Activated naive CD8-positive, alpha-beta T cell treated with anti-CD3 and anti-CD28 coated beads, Interleukin-2, amount 50 U/mL, for 24 hours (primary cell): Measurements from ENCODE around the gene WBP1.
A peak's percentile ranks its signal among the peaks of the same experiment; 100 is the strongest.
"Not testable (repeated sequence)": the region's sequence is repeated elsewhere in the genome, so short reads cannot be mapped to it uniquely, and the experiment has no call there.

ENCODE experiments used
- ATAC-seq: fragments of 150-1000 bp; cut with Tn5 transposase; one replicate; pipeline ENCODE4 v1.10.0; 2021
- DNase-seq: peaks from one replicate; pipeline ENCODE4 v3.0.0; 2021
- H3K27ac Mint-ChIP-seq: one replicate; pipeline ENCODE4 v1.8.0; 2021; ENCODE audit warnings: mild to moderate bottlenecking, mixed read lengths
- H3K27me3 Mint-ChIP-seq: one replicate; pipeline ENCODE4 v1.8.0; 2021; ENCODE audit warnings: mixed read lengths
- H3K36me3 Mint-ChIP-seq: one replicate; pipeline ENCODE4 v1.8.0; 2021; ENCODE audit warnings: low read depth, mixed read lengths
- H3K4me1 Mint-ChIP-seq: one replicate; pipeline ENCODE4 v1.8.0; 2021; ENCODE audit warnings: mixed read lengths
- H3K4me3 Mint-ChIP-seq: one replicate; pipeline ENCODE4 v1.8.0; 2021; ENCODE audit warnings: mild to moderate bottlenecking, moderate library complexity, mixed read lengths
- H3K9me3 Mint-ChIP-seq: one replicate; pipeline ENCODE4 v1.8.0; 2021; ENCODE audit warnings: mixed read lengths

Gene WBP1

DNA sequence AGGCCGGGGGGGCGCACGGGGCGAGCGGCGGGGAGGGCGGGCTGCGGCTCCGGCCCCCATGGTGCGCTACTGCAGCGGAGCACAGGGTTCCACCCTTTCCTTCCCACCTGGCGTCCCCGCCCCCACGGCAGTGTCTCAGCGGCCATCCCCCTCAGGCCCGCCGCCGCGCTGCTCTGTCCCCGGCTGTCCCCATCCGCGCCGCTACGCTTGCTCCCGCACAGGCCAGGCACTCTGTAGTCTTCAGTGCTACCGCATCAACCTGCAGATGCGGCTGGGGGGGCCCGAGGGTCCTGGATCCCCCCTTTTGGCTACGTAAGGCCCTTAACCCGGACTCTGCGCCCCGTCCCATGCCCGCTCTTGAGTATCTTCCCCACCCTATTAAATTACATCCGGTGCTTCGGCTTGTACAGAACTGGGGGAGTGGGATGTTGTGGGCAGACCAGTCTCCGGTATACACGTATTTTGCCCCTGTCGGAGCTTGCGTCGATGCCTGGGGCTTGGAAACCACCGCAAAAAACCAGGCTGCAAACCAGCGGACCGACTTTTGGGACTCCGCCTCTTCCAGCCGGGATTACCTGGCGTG lies 598 bp upstream of the WBP1 start:
- Mint-ChIP-seq H3K9me3 (no peaks in the 10 kb centered on the region), H3K27ac (peak overlapping the region; percentile 97), H3K27me3 (peaks cover 2% of the 10 kb centered on the region), H3K36me3 (peaks cover 20% of the 10 kb centered on the region), H3K4me1 (peaks cover 61% of the 10 kb centered on the region), H3K4me3 (peak overlapping the region; percentile 98)
- DNase-seq, result peak; percentile 87
- peak; percentile 41 for ATAC-seq

DNA sequence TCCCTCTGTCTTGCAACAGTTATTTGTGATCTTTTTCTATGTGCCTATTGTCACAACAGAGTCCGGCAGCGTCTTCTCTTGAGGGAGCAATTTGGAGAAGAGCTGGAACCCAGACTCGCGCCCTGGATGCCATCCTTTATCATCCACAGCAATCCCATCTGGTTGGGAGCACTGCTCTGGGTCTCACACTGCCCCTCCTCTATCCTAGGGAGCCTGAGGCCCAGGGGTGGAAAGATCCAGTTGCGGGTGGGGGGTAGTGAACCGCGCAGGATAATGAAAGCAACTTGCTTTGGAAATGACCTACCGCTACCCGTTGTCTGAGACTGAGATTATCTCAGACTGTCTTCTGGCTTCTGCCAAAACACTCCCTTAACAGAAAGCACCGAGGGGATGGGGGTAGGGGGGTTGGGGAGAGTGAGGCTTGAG lies 713 bp downstream of the WBP1 start:
- H3K27me3 Mint-ChIP-seq, result peaks cover 2% of the 10 kb centered on the region
- ATAC-seq, result no peak
- peak overlapping the region; percentile 97 for H3K27ac Mint-ChIP-seq

DNA sequence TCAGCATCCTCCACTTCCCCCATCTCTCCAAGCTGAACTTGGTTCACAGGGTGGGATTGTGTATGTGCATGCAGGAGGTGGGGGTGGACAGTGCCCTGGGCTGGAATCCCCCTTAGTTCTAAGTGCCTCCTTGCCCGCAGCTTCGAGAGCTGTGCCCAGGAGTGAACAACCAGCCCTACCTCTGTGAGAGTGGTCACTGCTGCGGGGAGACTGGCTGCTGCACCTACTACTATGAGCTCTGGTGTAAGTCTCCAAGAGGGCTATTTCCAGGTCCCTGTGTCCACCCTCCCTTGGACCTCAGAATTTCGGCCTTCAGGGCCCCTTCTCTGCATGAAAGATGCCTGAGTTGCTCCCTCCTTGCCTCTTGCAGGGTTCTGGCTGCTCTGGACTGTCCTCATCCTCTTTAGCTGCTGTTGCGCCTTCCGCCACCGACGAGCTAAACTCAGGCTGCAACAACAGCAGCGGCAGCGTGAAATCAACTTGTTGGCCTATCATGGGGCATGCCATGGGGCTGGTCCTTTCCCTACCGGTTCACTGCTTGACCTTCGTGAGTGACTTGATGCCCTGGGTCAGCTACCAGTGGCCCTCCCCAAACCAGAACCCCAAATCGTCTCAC lies 1.4 kb downstream of the WBP1 start:
- H3K36me3 Mint-ChIP-seq, result peaks cover 25% of the 10 kb centered on the region

More for the DNA sequence above, 713 bp downstream of the WBP1 start:
- DNase-seq, result no peak
- Mint-ChIP-seq H3K4me3 (peak overlapping the region; percentile 98), H3K36me3 (peaks cover 22% of the 10 kb centered on the region), H3K9me3 (no peaks in the 10 kb centered on the region), H3K4me1 (peaks cover 67% of the 10 kb centered on the region)

DNA sequence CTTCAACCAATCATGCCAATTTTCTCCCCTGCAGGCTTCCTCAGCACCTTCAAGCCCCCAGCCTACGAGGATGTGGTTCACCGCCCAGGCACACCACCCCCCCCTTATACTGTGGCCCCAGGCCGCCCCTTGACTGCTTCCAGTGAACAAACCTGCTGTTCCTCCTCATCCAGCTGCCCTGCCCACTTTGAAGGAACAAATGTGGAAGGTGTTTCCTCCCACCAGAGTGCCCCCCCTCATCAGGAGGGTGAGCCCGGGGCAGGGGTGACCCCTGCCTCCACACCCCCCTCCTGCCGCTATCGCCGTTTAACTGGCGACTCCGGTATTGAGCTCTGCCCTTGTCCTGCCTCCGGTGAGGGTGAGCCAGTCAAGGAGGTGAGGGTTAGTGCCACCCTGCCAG lies 1.9 kb downstream of the WBP1 start:
- H3K27ac Mint-ChIP-seq, ATAC-seq, H3K27me3 Mint-ChIP-seq, DNase-seq, H3K9me3 Mint-ChIP-seq: not testable (repeated sequence)
- Mint-ChIP-seq H3K4me1 (peaks cover 60% of the 10 kb centered on the region), H3K4me3 (peak overlapping the region; percentile 98), H3K36me3 (peaks cover 23% of the 10 kb centered on the region)

More for the DNA sequence above, 1.4 kb downstream of the WBP1 start:
- Mint-ChIP-seq H3K4me3 (peak overlapping the region; percentile 98), H3K27ac (peak overlapping the region; percentile 63), H3K4me1 (peaks cover 65% of the 10 kb centered on the region)
- H3K9me3 Mint-ChIP-seq, H3K27me3 Mint-ChIP-seq, DNase-seq, ATAC-seq: not testable (repeated sequence)

DNA sequence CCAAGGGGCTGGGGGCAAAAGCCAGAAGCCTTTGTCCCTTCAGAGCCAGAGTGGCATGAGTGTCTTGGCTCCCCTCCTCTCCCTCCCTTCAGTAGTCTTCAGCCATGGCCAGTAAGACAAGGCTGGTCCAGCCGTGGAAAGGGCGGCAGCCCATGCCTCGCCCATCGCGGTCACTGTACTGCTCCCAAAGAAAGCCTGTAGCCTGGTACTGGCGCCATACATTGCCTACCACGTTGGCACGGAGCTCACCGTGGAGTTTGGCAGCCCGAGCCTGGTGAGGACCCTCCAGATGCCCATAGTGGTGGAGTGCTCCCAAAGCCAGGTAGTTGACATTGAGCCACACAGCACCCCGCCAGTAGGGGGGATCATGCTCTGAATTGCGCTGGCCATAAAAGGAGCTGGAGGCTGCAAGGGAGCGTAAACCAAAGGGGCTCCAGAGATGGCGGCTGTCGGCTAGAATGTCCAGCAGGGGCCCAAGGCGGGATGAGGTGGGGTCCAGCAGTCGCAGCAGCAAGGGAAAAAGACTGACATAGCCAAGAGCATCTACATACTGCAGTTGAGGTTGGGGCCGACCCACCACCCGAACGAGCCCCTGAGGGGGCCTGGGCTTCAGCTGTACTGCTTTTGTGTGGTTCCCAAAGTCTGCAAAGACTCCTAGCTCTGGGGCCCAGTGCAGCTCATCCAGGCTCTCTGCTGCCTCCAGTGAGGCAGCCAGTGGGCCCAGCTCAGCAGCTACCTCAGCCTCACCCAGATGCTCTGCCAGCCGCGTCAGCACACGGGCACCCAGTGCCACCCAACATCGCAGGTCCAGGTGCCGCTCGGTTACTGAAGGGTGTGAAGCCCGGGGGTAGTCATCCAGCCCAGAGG lies 3.2 kb downstream of the WBP1 start:
- H3K27ac Mint-ChIP-seq, result no peak overlapping the region
- peaks cover 20% of the 10 kb centered on the region for H3K36me3 Mint-ChIP-seq
- no peak for DNase-seq
- no peak for ATAC-seq
- no peaks in the 10 kb centered on the region for H3K9me3 Mint-ChIP-seq
- peaks cover 53% of the 10 kb centered on the region for H3K4me1 Mint-ChIP-seq
- H3K27me3 Mint-ChIP-seq, result peaks cover 2% of the 10 kb centered on the region
- H3K4me3 Mint-ChIP-seq, result no peak overlapping the region

DNA sequence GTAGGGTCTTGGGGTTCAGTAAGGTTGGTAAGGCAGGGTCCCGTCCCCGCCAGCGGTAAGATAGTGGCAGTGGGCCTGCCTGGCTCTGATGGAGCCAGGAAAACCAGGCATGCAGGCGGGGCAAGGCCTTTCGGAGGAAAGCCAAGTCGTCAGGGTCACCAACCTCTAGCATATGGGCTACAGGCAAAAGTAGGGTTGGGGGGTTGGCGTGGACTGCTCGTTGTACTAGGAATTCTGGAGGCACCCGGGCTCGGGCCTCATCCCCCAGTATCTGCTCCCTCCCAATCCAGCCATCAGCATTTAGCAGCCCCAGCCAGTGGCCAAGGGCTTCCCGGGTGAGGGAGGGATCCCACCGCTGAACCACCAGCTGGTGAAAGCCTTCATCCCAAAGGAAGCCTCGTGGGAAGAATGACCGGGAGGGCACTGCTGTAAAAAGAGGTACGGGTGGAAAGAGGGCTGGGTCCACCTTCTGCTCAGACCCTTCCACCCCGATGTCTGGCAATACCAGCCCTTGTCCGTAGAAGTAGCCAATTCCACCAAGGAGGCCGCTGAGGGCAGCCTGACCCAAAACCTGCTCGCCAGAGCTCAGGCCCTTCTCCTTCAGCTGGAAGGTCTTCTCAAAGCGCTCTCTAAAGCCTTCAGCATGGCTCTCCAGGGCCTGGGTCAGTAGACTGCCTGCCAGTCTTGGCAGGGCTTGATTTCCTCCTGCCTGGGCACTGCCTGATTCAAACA lies 4.0 kb downstream of the WBP1 start:
- ATAC-seq, result no peak
- peak overlapping the region; percentile 62 for H3K27ac Mint-ChIP-seq
- H3K4me3 Mint-ChIP-seq, result no peak overlapping the region
- no peak for DNase-seq
- no peaks in the 10 kb centered on the region for H3K9me3 Mint-ChIP-seq
- peaks cover 45% of the 10 kb centered on the region for H3K4me1 Mint-ChIP-seq
- H3K27me3 Mint-ChIP-seq, result peaks cover 2% of the 10 kb centered on the region
- peaks cover 13% of the 10 kb centered on the region for H3K36me3 Mint-ChIP-seq

DNA sequence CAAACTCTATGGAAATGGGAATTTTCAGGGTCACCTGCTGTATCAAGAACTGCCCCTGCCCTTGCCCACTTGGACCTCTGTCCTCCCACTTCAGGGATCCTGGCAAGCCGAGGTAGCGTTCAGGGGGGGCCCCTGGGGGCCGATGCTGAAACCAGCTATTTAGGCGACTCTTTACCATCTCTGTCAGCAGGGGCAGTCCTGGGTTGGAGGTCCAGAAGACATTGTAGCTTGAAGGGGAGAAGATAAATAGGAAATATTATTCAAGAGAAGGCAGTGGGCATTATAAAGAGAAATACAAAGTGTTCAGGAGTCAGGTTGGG lies 4.5 kb downstream of the WBP1 start:
- DNase-seq (no peak), ATAC-seq (no peak)
- H3K27ac Mint-ChIP-seq, result peak overlapping the region; percentile 62
- H3K4me3 Mint-ChIP-seq, result peak overlapping the region; percentile 99
- H3K27me3 Mint-ChIP-seq, result peaks cover 2% of the 10 kb centered on the region
- H3K9me3 Mint-ChIP-seq, result no peaks in the 10 kb centered on the region
- H3K36me3 Mint-ChIP-seq, result peaks cover 12% of the 10 kb centered on the region
- peaks cover 44% of the 10 kb centered on the region for H3K4me1 Mint-ChIP-seq

DNA sequence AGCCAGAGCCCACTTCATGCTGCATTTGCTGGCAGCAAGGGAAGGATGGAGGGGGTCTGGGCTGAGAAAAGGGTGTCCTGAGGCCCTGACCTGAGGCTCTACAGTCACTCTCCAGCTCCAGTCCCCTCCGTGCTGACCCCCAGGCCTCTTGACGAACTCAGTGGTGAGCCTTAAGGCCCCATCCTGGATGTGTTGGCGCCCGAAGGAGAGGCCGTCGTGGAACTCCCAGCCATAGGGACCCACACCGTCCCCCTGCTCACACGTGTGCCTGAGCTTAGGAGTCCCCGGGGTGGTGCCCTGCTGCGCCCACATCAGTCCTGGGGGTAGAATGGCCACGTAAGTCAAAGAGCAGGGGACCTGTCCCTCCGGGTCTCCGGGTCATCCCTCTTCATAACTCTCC lies 6.2 kb downstream of the WBP1 start:
- H3K4me1 Mint-ChIP-seq, result peaks cover 28% of the 10 kb centered on the region
- ATAC-seq (no peak), DNase-seq (no peak)

DNA sequence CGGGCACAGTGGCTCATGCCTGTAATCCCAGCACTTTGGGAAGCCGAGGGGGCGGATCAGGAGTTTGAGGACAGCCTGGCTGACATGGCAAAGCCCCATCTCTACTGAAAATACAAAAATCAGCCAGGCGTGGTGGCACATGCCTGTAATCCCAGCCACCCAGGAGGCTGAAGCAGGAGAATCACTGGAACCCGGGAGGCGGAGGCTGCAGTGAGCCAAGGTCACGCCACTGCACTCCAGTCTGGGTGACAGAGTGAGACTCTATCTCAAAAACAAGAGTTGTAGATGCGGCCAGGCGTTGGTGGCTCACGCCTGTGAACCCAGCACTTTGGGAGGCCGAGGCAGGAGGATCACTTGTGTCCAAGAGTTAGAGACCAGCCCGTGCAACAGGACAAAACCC lies 12.5 kb downstream of the WBP1 start:
- DNase-seq, H3K27me3 Mint-ChIP-seq, ATAC-seq, H3K9me3 Mint-ChIP-seq: not testable (repeated sequence)
- H3K4me1 Mint-ChIP-seq, result peaks cover 31% of the 10 kb centered on the region
- peaks cover 11% of the 10 kb centered on the region for H3K36me3 Mint-ChIP-seq
- H3K4me3 Mint-ChIP-seq, result peak overlapping the region; percentile 61
- peak overlapping the region; percentile 68 for H3K27ac Mint-ChIP-seq

More for the DNA sequence above, 6.2 kb downstream of the WBP1 start:
- peak overlapping the region; percentile 99 for H3K4me3 Mint-ChIP-seq
- no peaks in the 10 kb centered on the region for H3K27me3 Mint-ChIP-seq
- peaks cover 9% of the 10 kb centered on the region for H3K36me3 Mint-ChIP-seq
- no peaks in the 10 kb centered on the region for H3K9me3 Mint-ChIP-seq
- peak overlapping the region; percentile 78 for H3K27ac Mint-ChIP-seq

DNA sequence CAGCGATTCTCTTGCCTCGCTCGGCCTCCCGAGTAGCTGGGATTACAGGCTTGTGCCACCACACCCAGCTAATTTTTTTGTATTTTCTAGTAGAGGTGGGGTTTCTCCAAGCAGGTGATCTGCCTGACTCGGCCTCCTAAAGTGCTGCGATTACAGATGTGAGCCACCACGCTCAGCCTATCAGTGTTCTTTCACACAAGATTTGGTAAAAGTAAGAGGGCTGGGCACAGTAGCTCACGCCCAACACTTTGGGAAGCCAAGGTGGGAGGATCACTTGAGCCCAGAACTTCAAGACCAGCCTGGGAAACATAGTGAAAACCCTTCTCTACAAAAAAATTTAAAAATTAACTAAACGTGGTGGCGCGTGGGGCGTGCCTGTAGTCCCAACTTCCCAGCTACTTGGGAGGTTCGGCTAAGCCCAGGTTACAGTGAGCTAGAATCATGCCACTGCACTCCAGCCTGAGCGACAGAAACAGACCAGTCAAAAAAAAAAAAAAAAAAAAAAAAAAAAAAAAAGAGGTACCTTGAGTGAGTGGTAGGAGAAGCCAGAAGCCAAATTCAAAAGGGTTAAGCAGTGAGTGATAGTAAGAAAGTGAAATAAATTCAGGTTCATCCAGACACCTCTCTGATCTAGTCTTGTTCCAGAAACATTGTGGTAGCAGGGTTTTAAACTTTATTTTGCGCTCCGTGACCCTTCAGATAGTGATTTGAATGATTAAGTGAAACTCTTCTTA lies 13.3 kb downstream of the WBP1 start:
- no peak for ATAC-seq
- no peak for DNase-seq
- H3K27me3 Mint-ChIP-seq, result no peaks in the 10 kb centered on the region
- peak overlapping the region; percentile 98 for H3K4me3 Mint-ChIP-seq
- H3K4me1 Mint-ChIP-seq, result peaks cover 27% of the 10 kb centered on the region
- H3K27ac Mint-ChIP-seq, result peak overlapping the region; percentile 97
- H3K36me3 Mint-ChIP-seq, result peaks cover 11% of the 10 kb centered on the region
- no peaks in the 10 kb centered on the region for H3K9me3 Mint-ChIP-seq

DNA sequence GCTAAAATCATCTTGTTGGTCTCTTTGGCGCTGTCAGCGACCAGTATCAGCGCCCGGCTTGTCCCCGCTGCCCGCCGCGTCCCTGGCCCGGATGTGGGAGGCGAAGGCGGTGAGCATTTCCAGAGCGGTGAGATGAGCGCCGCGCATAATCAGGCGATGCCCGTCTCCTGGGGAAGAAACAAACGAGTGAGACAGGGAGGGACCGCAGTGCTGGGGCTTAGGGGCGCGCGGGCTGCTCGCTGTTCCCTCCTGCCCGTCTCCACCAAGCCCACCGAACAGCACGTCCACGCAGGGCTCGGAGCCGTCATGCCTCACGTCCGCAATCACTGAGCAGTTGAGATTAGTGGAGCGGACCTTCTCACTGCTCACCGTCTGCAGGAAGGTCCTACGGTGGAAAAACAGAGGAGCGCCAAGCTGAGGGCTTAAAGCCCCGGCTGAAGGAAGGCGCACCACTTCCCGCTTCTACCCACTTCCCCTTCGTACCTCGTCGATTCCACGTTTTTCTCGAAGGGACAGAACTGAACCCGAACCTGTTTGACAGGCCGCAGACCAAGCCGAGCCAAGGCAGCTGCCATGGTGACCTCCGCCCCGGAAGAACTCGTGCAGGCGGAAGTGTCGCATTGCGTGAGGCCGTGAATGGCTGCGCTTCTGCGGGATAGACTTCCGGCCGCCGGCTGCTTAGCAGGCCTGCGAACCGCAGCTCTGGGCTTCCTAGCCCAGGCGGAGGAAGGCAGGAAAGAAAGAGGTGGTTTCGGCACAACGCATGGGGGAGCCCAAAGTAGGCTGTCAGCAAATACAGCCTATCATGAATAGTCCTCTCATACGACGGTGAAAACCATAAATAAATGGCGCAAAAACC lies 14.1 kb downstream of the WBP1 start, which contains the start of gene MRPL53:
Gene MRPL53 (minus strand): TSS at position 595 of the 859 bp plus-strand sequence. CDS start 20 bp downstream, at position 575.
- Mint-ChIP-seq H3K9me3 (no peaks in the 10 kb centered on the region), H3K27ac (peak within 1 kb of the TSS; percentile 97), H3K4me1 (peaks cover 27% of the 10 kb centered on the region), H3K4me3 (peak within 1 kb of the TSS; percentile 98), H3K27me3 (no peaks in the 10 kb centered on the region), H3K36me3 (peaks cover 12% of the 10 kb centered on the region)
- ATAC-seq (peak; percentile 95), DNase-seq (peak; percentile 96)

DNA sequence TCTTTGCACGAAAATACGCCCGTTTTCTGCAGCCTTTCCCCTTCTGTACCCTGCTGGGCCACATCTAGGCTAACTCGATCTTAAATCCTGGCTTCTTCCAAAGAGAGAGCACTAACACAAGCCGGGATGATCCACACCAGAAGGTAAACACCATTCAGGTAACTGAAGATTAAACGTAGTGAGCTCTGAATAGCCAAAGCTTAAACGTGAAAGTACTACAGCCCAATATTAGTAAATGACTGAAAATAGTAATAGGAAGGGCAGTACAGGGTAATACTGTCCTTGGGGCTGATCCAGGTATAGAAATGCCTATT lies 14.7 kb downstream of the WBP1 start:
- Mint-ChIP-seq H3K27ac (peak overlapping the region; percentile 97), H3K36me3 (peaks cover 15% of the 10 kb centered on the region), H3K4me1 (peaks cover 27% of the 10 kb centered on the region), H3K4me3 (peak overlapping the region; percentile 98), H3K27me3 (no peaks in the 10 kb centered on the region), H3K9me3 (no peaks in the 10 kb centered on the region)
- DNase-seq (no peak), ATAC-seq (no peak)

DNA sequence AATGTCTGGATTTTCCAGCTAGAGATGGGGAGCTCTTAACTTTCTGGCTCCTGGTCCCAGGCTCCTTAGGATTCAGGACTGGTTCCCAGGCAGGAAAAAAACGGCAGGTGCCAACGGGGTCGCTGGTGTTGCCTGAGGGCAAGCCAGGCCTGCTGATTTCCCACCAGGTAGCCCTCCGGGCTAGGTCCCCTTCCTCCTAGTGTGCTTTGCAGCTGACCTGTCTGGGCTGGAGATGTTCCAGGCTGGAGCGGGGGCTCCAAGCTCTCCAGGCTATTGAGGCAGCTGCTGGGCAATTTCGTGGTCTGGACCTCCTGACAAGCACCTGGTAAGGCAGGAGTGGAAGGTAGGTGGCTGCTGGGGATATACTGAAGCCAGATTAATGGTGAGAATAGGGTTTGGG lies 16.2 kb downstream of the WBP1 start:
- ATAC-seq, result no peak
- DNase-seq, result no peak
- Mint-ChIP-seq H3K36me3 (peaks cover 18% of the 10 kb centered on the region), H3K9me3 (no peaks in the 10 kb centered on the region), H3K4me3 (no peak overlapping the region), H3K27me3 (no peaks in the 10 kb centered on the region), H3K4me1 (peaks cover 29% of the 10 kb centered on the region), H3K27ac (no peak overlapping the region)
